NCI-H226 (cell line): Measurements from ENCODE around the gene RAB44.

ENCODE experiments used
- DNase-seq: peaks from one replicate; pipeline ENCODE4 v3.0.0-alpha.2; 2015

The RAB44 gene

GRCh38 chr6:36670271-36670670 is 27.4 kb upstream of the RAB44 start:
- DNase-seq, result no peak

- peak; percentile 49 for DNase-seq
Observed at GRCh38 chr6:36671687-36672375, 25.8 kb upstream of the RAB44 start.

GRCh38 chr6:36673882-36674281 is 23.7 kb upstream of the RAB44 start:
- no peak for DNase-seq

- no peak for DNase-seq
Observed at GRCh38 chr6:36674942-36675341, 22.7 kb upstream of the RAB44 start.

- DNase-seq, result no peak
Observed at GRCh38 chr6:36676141-36677058, 21.2 kb upstream of the RAB44 start.

- DNase-seq, result no peak
Observed at GRCh38 chr6:36677059-36677749, 20.4 kb upstream of the RAB44 start.

- no peak for DNase-seq
Observed at GRCh38 chr6:36677753-36678487, 19.7 kb upstream of the RAB44 start.

- peak; percentile 92 for DNase-seq
Observed at GRCh38 chr6:36678488-36679042, 19.1 kb upstream of the RAB44 start, which contains the start of gene CDKN1A. Gene CDKN1A (plus strand): TSS chr6:36678714. CDS start chr6:36684102, 5,388 bp downstream.

- no peak for DNase-seq
Observed at GRCh38 chr6:36679043-36679833, 18.4 kb upstream of the RAB44 start.

GRCh38 chr6:36682328-36683144 is 15.1 kb upstream of the RAB44 start:
- DNase-seq, result no peak

- DNase-seq, result no peak
Observed at GRCh38 chr6:36683145-36683655, 14.4 kb upstream of the RAB44 start.

- DNase-seq, result no peak
Observed at GRCh38 chr6:36683656-36684446, 13.8 kb upstream of the RAB44 start.

GRCh38 chr6:36684447-36684812 is 13.2 kb upstream of the RAB44 start:
- no peak for DNase-seq

GRCh38 chr6:36685166-36685924 is 12.3 kb upstream of the RAB44 start:
- no peak for DNase-seq

- DNase-seq, result no peak
Observed at GRCh38 chr6:36685926-36686667, 11.5 kb upstream of the RAB44 start.

- no peak for DNase-seq
Observed at GRCh38 chr6:36686668-36687513, 10.7 kb upstream of the RAB44 start.
